ENCODE data around the gene TIMM23B.
"Not testable (repeated sequence)": the region's sequence is repeated elsewhere in the genome, so short reads cannot be mapped to it uniquely, and the experiment has no call there.

The TIMM23B gene

GRCh38 chr10:49941447-49942338, at the start of gene TIMM23B, which contains the start of gene PARG:
TIMM23B (plus strand) TSS chr10:49942053; CDS start chr10:49942195, 142 bp downstream.
PARG (minus strand) TSS chr10:49942027; CDS start chr10:49941725, 302 bp downstream.
- peak; percentile 90 for DNase-seq
- in situ Hi-C loops (cut with HindIII; ENCODE audit: low pct_ligation_motif_present, low pct_unique_long_range_greater_than_20kb, low sequenced_read_pairs), result not testable (repeated sequence)

- DNase-seq; in situ Hi-C loops (cut with HindIII; ENCODE audit: low pct_ligation_motif_present, low pct_unique_long_range_greater_than_20kb, low sequenced_read_pairs): not testable (repeated sequence)
Measured at GRCh38 chr10:49899999-49900398, 41.9 kb upstream of the TIMM23B start.

GRCh38 chr10:49900406-49900805, 41.4 kb upstream of the TIMM23B start:
- DNase-seq; in situ Hi-C loops (cut with HindIII; ENCODE audit: low pct_ligation_motif_present, low pct_unique_long_range_greater_than_20kb, low sequenced_read_pairs): not testable (repeated sequence)

- DNase-seq; in situ Hi-C loops (cut with HindIII; ENCODE audit: low pct_ligation_motif_present, low pct_unique_long_range_greater_than_20kb, low sequenced_read_pairs): not testable (repeated sequence)
Measured at GRCh38 chr10:49903829-49904228, 38.0 kb upstream of the TIMM23B start.

GRCh38 chr10:49908290-49909080, 33.4 kb upstream of the TIMM23B start:
- peak; percentile 23 for DNase-seq
- in situ Hi-C loops (cut with HindIII; ENCODE audit: low pct_ligation_motif_present, low pct_unique_long_range_greater_than_20kb, low sequenced_read_pairs), result not testable (repeated sequence)

- in situ Hi-C loops (cut with HindIII; ENCODE audit: low pct_ligation_motif_present, low pct_unique_long_range_greater_than_20kb, low sequenced_read_pairs); DNase-seq: not testable (repeated sequence)
Measured at GRCh38 chr10:49910295-49910694, 31.6 kb upstream of the TIMM23B start.

GRCh38 chr10:49916451-49916850, 25.4 kb upstream of the TIMM23B start:
- DNase-seq; in situ Hi-C loops (cut with HindIII; ENCODE audit: low pct_ligation_motif_present, low pct_unique_long_range_greater_than_20kb, low sequenced_read_pairs): not testable (repeated sequence)

- in situ Hi-C loops (cut with HindIII; ENCODE audit: low pct_ligation_motif_present, low pct_unique_long_range_greater_than_20kb, low sequenced_read_pairs); DNase-seq: not testable (repeated sequence)
Measured at GRCh38 chr10:49917927-49918326, 23.9 kb upstream of the TIMM23B start.

GRCh38 chr10:49922041-49922440, 19.8 kb upstream of the TIMM23B start:
- DNase-seq; in situ Hi-C loops (cut with HindIII; ENCODE audit: low pct_ligation_motif_present, low pct_unique_long_range_greater_than_20kb, low sequenced_read_pairs): not testable (repeated sequence)

- in situ Hi-C loops (cut with HindIII; ENCODE audit: low pct_ligation_motif_present, low pct_unique_long_range_greater_than_20kb, low sequenced_read_pairs); DNase-seq: not testable (repeated sequence)
Measured at GRCh38 chr10:49923572-49923971, 18.3 kb upstream of the TIMM23B start.

- in situ Hi-C loops (cut with HindIII; ENCODE audit: low pct_ligation_motif_present, low pct_unique_long_range_greater_than_20kb, low sequenced_read_pairs); DNase-seq: not testable (repeated sequence)
Measured at GRCh38 chr10:49931276-49931675, 10.6 kb upstream of the TIMM23B start.

GRCh38 chr10:49931959-49932728, 9.7 kb upstream of the TIMM23B start:
- DNase-seq; in situ Hi-C loops (cut with HindIII; ENCODE audit: low pct_ligation_motif_present, low pct_unique_long_range_greater_than_20kb, low sequenced_read_pairs): not testable (repeated sequence)

GRCh38 chr10:49942339-49942705, 469 bp downstream of the TIMM23B start:
- in situ Hi-C loops (cut with HindIII; ENCODE audit: low pct_ligation_motif_present, low pct_unique_long_range_greater_than_20kb, low sequenced_read_pairs), result not testable (repeated sequence)
- peak; percentile 19 for DNase-seq

- in situ Hi-C loops (cut with HindIII; ENCODE audit: low pct_ligation_motif_present, low pct_unique_long_range_greater_than_20kb, low sequenced_read_pairs); DNase-seq: not testable (repeated sequence)
Measured at GRCh38 chr10:49943607-49944006, 1.8 kb downstream of the TIMM23B start.

- DNase-seq; in situ Hi-C loops (cut with HindIII; ENCODE audit: low pct_ligation_motif_present, low pct_unique_long_range_greater_than_20kb, low sequenced_read_pairs): not testable (repeated sequence)
Measured at GRCh38 chr10:49948142-49948541, 6.3 kb downstream of the TIMM23B start.

GRCh38 chr10:49948737-49949136, 6.9 kb downstream of the TIMM23B start:
- in situ Hi-C loops (cut with HindIII; ENCODE audit: low pct_ligation_motif_present, low pct_unique_long_range_greater_than_20kb, low sequenced_read_pairs); DNase-seq: not testable (repeated sequence)

GRCh38 chr10:49952006-49952405, 10.2 kb downstream of the TIMM23B start:
- in situ Hi-C loops (cut with HindIII; ENCODE audit: low pct_ligation_motif_present, low pct_unique_long_range_greater_than_20kb, low sequenced_read_pairs); DNase-seq: not testable (repeated sequence)

GRCh38 chr10:49953122-49953521, 11.3 kb downstream of the TIMM23B start:
- in situ Hi-C loops (cut with HindIII; ENCODE audit: low pct_ligation_motif_present, low pct_unique_long_range_greater_than_20kb, low sequenced_read_pairs); DNase-seq: not testable (repeated sequence)
